ENCODE data around the gene SLC6A4. TPM values are rescaled to one million over a fixed set of nuclear protein-coding genes. Genes with fewer than 3 reads are reported as not detected.

The SLC6A4 gene
- total and polyA plus RNA-seq, 2 donors (not counting 3 experiments of a cell fraction or from before 2014, with no cell fraction given) = 0.25 TPM; not detected in 1

DNA sequence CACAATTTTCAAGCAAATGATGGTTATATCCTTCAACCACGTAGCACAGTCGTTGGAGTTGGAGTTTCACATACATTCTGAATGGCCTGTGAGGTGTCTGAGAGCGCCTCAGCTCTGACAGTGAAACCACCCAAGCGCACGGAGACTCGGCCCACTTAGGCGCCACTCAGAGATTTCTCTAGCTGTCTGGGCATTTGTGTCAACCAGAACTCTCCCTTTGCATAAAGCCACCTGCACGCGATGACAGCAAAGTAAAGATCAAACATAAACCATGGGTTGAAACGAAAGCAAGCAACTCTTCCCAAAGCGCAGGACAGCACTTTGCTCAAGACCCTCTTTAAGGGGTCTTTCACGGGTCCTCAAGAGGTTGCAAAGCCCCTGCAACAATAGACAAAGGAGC is 533 bp downstream of the SLC6A4 start:
- FAIRE-seq (no peak), DNase-seq (ENCODE audit: low read depth, low spot score) (no peak)
- POLR2A ChIA-PET = no interaction called here
- Histone ChIP-seq H3K79me2 (ENCODE audit: control insufficient read depth, insufficient read depth, low read length) (no peaks in the 10 kb centered on the region), H3K27ac (ENCODE audit: insufficient read depth, low read depth, low read length) (no peak overlapping the region), H3K36me3 (ENCODE audit: control insufficient read depth in 2 of 2, extremely low read depth in 1 of 2, insufficient read depth in 2 of 2, low read length in 2 of 2) (no peaks in the 10 kb centered on the region), H3K4me3 (replicated peaks in 1 of 3; ENCODE audit: insufficient read depth in 1 of 3, low read depth in 1 of 3, low read length in 3 of 3) (no peak overlapping the region), H3K4me2 (ENCODE audit: insufficient read depth, low read length) (no peak overlapping the region), H3K9ac (replicated peaks; ENCODE audit: extremely low read depth, insufficient read depth, low read length) (no peak overlapping the region), H3K4me1 (ENCODE audit: control insufficient read depth, extremely low read depth, insufficient read depth, low read length) (peaks cover 8% of the 10 kb centered on the region), H3K27me3 (ENCODE audit: control insufficient read depth in 2 of 2, insufficient read depth in 2 of 2, low read length in 2 of 2) (peaks cover 59 to 64% of the 10 kb centered on the region in 2 experiments), H4K20me1 (replicated peaks; ENCODE audit: control insufficient read depth, extremely low read depth, insufficient read depth, low read length) (no peaks in the 10 kb centered on the region), H3K9me3 (replicated peaks; ENCODE audit: control insufficient read depth, insufficient read depth, low read length) (no peaks in the 10 kb centered on the region), H2AFZ (ENCODE audit: low read depth, low read length) (no peak overlapping the region), H3K9me1 (replicated peaks; ENCODE audit: control insufficient read depth, extremely low read depth, insufficient read depth, low read length) (no peaks in the 10 kb centered on the region)
- CTCF ChIA-PET = interaction anchor here (0.6 to 5.2 kb wide), 7 partner anchors 10 to 142 kb away, joined by 3 to 73 read pairs (median 3); no protein-coding TSS in a partner anchor
- intact Hi-C loops (cut with micrococcal nuclease) (loop anchor here (5.0 kb wide), 1 partner anchor 108 kb away; no protein-coding TSS in a partner anchor), dilution Hi-C loops (cut with MboI; ENCODE audit: extremely low pct_ligation_motif_present, low sequenced_read_pairs) (no loop called here)
- BruUV-seq (replicated peaks) = no TSS peak
- TF ChIP-seq, protein P1, sequence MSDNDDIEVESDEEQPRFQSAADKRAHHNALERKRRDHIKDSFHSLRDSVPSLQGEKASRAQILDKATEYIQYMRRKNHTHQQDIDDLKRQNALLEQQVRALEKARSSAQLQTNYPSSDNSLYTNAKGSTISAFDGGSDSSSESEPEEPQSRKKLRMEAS (IDR thresholded peaks at IDR 0.05; ENCODE audit: insufficient read depth, insufficient read length) = no peak
- no peak for TF ChIP-seq MYC (IDR thresholded peaks at IDR 0.05; ENCODE audit: low read depth, low read length)
- no peak for TF ChIP-seq EZH2 (IDR thresholded peaks at IDR 0.05; ENCODE audit: borderline replicate concordance, low read depth, low read length, severe bottlenecking)
- no peak for TF ChIP-seq POLR2AphosphoS5 (IDR thresholded peaks at IDR 0.05; ENCODE audit: insufficient read depth, low read depth, low read length)
- no peak for TF ChIP-seq JUN (IDR thresholded peaks at IDR 0.05; ENCODE audit: borderline replicate concordance, insufficient read depth, insufficient read length, low read depth)
- TF ChIP-seq GATA2 (IDR thresholded peaks at IDR 0.05; ENCODE audit: insufficient read depth, insufficient read length, low read depth, low read length) = no peak
- TF ChIP-seq FOS (IDR thresholded peaks at IDR 0.05; ENCODE audit: borderline replicate concordance, insufficient read depth, low read length) = no peak
- TF ChIP-seq POLR2A (IDR thresholded peaks at IDR 0.05; ENCODE audit: low read depth, low read length) = no peak
- TF ChIP-seq, protein P2, sequence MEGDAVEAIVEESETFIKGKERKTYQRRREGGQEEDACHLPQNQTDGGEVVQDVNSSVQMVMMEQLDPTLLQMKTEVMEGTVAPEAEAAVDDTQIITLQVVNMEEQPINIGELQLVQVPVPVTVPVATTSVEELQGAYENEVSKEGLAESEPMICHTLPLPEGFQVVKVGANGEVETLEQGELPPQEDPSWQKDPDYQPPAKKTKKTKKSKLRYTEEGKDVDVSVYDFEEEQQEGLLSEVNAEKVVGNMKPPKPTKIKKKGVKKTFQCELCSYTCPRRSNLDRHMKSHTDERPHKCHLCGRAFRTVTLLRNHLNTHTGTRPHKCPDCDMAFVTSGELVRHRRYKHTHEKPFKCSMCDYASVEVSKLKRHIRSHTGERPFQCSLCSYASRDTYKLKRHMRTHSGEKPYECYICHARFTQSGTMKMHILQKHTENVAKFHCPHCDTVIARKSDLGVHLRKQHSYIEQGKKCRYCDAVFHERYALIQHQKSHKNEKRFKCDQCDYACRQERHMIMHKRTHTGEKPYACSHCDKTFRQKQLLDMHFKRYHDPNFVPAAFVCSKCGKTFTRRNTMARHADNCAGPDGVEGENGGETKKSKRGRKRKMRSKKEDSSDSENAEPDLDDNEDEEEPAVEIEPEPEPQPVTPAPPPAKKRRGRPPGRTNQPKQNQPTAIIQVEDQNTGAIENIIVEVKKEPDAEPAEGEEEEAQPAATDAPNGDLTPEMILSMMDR (IDR thresholded peaks at IDR 0.05; ENCODE audit: extremely low read depth in 1 of 2, insufficient read depth in 1 of 2, low read depth in 1 of 2, low read length in 2 of 2) = no peak
